ENCODE data around the gene PLEKHA6.

Gene PLEKHA6

GRCh38 chr1:204176049-204176448 lies 183.7 kb downstream of the PLEKHA6 start:
- no peak for DNase-seq

- no peak for DNase-seq
These were observed 184.8 kb downstream of the PLEKHA6 start for GRCh38 chr1:204174958-204175357.

- DNase-seq, result no peak
These were observed 187.2 kb downstream of the PLEKHA6 start for GRCh38 chr1:204172404-204173029.

GRCh38 chr1:204171751-204172178 lies 188.0 kb downstream of the PLEKHA6 start:
- no peak for DNase-seq

GRCh38 chr1:204170494-204171155 lies 189.1 kb downstream of the PLEKHA6 start:
- no peak for DNase-seq

GRCh38 chr1:204169858-204170257 lies 189.9 kb downstream of the PLEKHA6 start:
- no peak for DNase-seq
